CD4-positive, alpha-beta memory T cell (primary cell): ENCODE measurements around the gene MT1B. TPM values are rescaled to one million over a fixed set of nuclear protein-coding genes. Genes with fewer than 3 reads are reported as not detected.

Experiments used
- CTCF ChIA-PET: fragments of 350-600 bp; sonication (Branson Sonifier 250); formaldehyde crosslinking; loops from one replicate; lab custom pipeline; 2021; ENCODE audit warnings: inconsistent platforms; ENCODE audit not compliant: partially characterized antibody; lab: Charles Lee
- POLR2A ChIA-PET: fragments of 350-600 bp; sonication (Branson Sonifier 250); formaldehyde crosslinking; loops from one replicate; lab custom pipeline; 2021; ENCODE audit not compliant: partially characterized antibody; lab: Charles Lee
- DNase-seq, 5 donors: peaks; one replicate each; pipeline versions ENCODE4 v3.0.0 to v3.0.0-alpha.2; 2020 to 2022; ENCODE audit warnings: mixed read lengths in 1 of 5
- H3K27ac ChIP-seq: one replicate; pipeline ENCODE4 v1.7.0; 2013; ENCODE audit warnings: low read depth, low read length
- H3K27me3 ChIP-seq: 2 replicates; pipeline ENCODE4 v1.7.0; 2013; ENCODE audit warnings: mild to moderate bottlenecking, low read length, moderate library complexity; ENCODE audit not compliant: insufficient read depth
- H3K36me3 ChIP-seq: 2 replicates; pipeline ENCODE4 v1.7.0; 2013; ENCODE audit warnings: mild to moderate bottlenecking, low read length, moderate library complexity; ENCODE audit not compliant: insufficient read depth
- H3K4me1 ChIP-seq: 2 replicates; pipeline ENCODE4 v1.7.0; 2013; ENCODE audit warnings: mild to moderate bottlenecking, low read length, moderate library complexity; ENCODE audit not compliant: insufficient read depth
- H3K4me3 ChIP-seq, 2 donors: one replicate each; pipeline ENCODE4 v1.7.0; 2013; ENCODE audit warnings: low read length in 2 of 2, mild to moderate bottlenecking in 1 of 2
- H3K9me3 ChIP-seq, 2 donors: one replicate each; pipeline ENCODE4 v1.7.0; 2013; ENCODE audit warnings: low read length in 2 of 2, control low read depth in 1 of 2; ENCODE audit not compliant: control insufficient read depth in 1 of 2
- H3K27ac Mint-ChIP-seq, 7 donors: one replicate each; pipeline ENCODE4 v1.8.0; 2020 to 2021; ENCODE audit warnings: mixed read lengths in 7 of 7, mild to moderate bottlenecking in 6 of 7, inconsistent platforms in 3 of 7, moderate library complexity in 3 of 7
- H3K27me3 Mint-ChIP-seq, 2 donors: one replicate each; pipeline ENCODE4 v1.8.0; 2020 to 2021; ENCODE audit warnings: mixed read lengths in 2 of 2
- H3K36me3 Mint-ChIP-seq, 2 donors: one replicate each; pipeline ENCODE4 v1.8.0; 2020 to 2021; ENCODE audit warnings: mixed read lengths in 2 of 2, inconsistent platforms in 1 of 2, mild to moderate bottlenecking in 1 of 2
- H3K4me1 Mint-ChIP-seq, 4 donors: one replicate each; pipeline ENCODE4 v1.8.0; 2020 to 2021; ENCODE audit warnings: mixed read lengths in 4 of 4, mild to moderate bottlenecking in 1 of 4
- H3K4me3 Mint-ChIP-seq, 8 donors: one replicate each; pipeline ENCODE4 v1.8.0; 2020 to 2021; ENCODE audit warnings: mixed read lengths in 8 of 8, mild to moderate bottlenecking in 7 of 8, moderate library complexity in 6 of 8, inconsistent platforms in 3 of 8
- H3K9me3 Mint-ChIP-seq, 8 donors: one replicate each; pipeline ENCODE4 v1.8.0; 2020 to 2021; ENCODE audit warnings: mixed read lengths in 8 of 8, mild to moderate bottlenecking in 5 of 8, inconsistent platforms in 3 of 8, moderate library complexity in 1 of 8
- intact Hi-C: fragments of 100-400 bp; cut with micrococcal nuclease; formaldehyde crosslinking; loops from one replicate; pipeline ENCODE4 v1.15.1; 2023
- polyA plus RNA-seq, 2 donors: library from polyadenylated mRNA; unstranded; fragments of 300-500 nt; fragmentation: Illumina TruSeq; gene quantifications; one replicate each; pipeline ENCODE4 v1.2.3, GENCODE V29; 2021
- total RNA-seq, 2 experiments: library from RNA; stranded (reverse); gene quantifications; one replicate each; pipeline ENCODE4 v1.2.3, GENCODE V29; 2021

The MT1B gene
- total and polyA plus RNA-seq, 4 experiments from 2014 or later, result not detected

DNA sequence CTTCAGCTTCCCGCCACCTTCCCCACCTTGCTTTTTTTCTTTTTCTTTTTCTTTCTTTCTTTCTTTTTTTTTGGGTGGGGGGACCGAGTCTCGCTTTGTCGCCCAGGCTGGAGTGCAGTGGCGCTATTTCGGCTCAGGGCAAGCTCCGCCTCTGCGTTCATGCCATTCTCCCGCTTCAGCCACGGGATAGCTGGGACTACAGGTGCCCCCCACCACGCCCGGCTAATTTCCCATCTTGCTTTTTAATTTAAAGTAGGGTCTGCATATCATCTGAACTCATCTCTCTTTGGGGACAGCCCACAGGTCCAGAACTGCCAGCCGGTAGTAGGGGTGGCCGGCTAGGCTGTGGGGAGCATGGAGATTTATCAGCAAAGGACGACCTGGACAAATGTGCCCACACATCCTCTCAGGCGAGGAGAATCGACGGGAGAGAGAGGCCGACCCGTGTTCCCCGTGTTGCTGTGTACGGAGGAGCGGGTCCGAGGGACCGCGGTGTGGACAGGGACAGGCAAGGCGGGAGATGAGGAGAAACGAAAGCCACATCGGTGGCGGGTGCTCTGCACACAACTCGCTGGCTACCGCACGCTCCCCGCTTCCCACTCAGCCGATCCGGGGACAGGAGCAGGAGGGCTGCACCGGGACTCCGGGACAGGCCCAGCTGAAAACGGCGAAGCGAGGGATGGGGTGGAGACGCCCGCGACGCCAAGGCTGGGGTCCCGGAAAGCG lies 16.8 kb upstream of the MT1B start:
- Mint-ChIP-seq H3K27me3 (peaks cover 63 to 80% of the 10 kb centered on the region in 2 donors), H3K4me1 (peaks cover 15 to 55% (median 25%) of the 10 kb centered on the region in 4 donors), H3K9me3 (no peaks in the 10 kb centered on the region), H3K27ac (peak overlapping the region in 1 of 7 donors; percentile 22), H3K4me3 (peak overlapping the region; percentile 43 to 81 (median 68)), H3K36me3 (no peaks in the 10 kb centered on the region)
- ChIA-PET CTCF (interaction anchor here (1.0 kb wide), 1 partner anchor 11 kb away, joined by 3 read pairs; no protein-coding TSS in a partner anchor), POLR2A (interaction anchor here (0.6 to 1.3 kb wide), 2 partner anchors 9 to 23 kb away, joined by 3 to 4 read pairs; partner anchors contain the start of gene MT1F)
- peaks cover 27% of the 10 kb centered on the region for H3K4me1 ChIP-seq
- no peak overlapping the region for H3K27ac ChIP-seq
- H3K27me3 ChIP-seq, result peaks cover 57% of the 10 kb centered on the region
- DNase-seq, result no peak
- intact Hi-C loops, result no loop called here
- no peaks in the 10 kb centered on the region for H3K36me3 ChIP-seq
- no peak overlapping the region for H3K4me3 ChIP-seq
- H3K9me3 ChIP-seq, result no peaks in the 10 kb centered on the region

DNA sequence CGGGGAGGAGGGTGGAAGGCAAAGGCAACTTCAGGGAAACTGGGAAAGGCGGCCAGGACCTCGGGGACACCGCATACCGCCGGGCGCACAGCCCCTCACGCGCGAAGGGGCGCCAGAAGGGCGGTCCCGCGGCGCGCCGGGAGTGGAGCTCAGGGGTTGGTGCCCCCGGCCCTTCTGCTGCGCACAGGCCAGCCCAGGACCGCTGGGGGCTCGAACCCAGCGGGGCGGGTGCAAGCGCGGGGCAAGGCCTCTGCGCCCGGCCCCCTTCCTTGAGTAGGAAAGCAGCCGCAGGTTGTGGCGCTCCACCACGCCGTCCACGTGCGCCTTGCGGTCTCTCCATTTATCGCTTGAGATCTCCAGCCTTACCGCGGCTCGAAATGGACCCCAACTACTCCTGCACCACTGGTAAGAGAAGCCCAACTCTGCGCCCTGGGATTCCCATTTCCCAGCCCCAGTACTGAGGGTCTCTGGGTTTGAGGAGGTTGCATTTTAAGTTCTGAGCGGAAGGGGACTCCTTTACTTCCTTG lies 16.2 kb upstream of the MT1B start:
- Histone ChIP-seq H3K4me1 (peaks cover 27% of the 10 kb centered on the region), H3K9me3 (no peaks in the 10 kb centered on the region), H3K27ac (no peak overlapping the region), H3K27me3 (peaks cover 57% of the 10 kb centered on the region), H3K4me3 (no peak overlapping the region), H3K36me3 (no peaks in the 10 kb centered on the region)
- H3K36me3 Mint-ChIP-seq, result no peaks in the 10 kb centered on the region
- POLR2A ChIA-PET, result no interaction called here
- peak overlapping the region in 6 of 8 donors; percentile 39 to 77 (median 56) for H3K4me3 Mint-ChIP-seq
- no peaks in the 10 kb centered on the region for H3K9me3 Mint-ChIP-seq
- H3K4me1 Mint-ChIP-seq, result peaks cover 15 to 55% (median 25%) of the 10 kb centered on the region in 4 donors
- DNase-seq, result no peak
- peaks cover 67 to 79% of the 10 kb centered on the region in 2 donors for H3K27me3 Mint-ChIP-seq
- intact Hi-C loops, result no loop called here
- CTCF ChIA-PET, result no interaction called here
- H3K27ac Mint-ChIP-seq, result no peak overlapping the region

DNA sequence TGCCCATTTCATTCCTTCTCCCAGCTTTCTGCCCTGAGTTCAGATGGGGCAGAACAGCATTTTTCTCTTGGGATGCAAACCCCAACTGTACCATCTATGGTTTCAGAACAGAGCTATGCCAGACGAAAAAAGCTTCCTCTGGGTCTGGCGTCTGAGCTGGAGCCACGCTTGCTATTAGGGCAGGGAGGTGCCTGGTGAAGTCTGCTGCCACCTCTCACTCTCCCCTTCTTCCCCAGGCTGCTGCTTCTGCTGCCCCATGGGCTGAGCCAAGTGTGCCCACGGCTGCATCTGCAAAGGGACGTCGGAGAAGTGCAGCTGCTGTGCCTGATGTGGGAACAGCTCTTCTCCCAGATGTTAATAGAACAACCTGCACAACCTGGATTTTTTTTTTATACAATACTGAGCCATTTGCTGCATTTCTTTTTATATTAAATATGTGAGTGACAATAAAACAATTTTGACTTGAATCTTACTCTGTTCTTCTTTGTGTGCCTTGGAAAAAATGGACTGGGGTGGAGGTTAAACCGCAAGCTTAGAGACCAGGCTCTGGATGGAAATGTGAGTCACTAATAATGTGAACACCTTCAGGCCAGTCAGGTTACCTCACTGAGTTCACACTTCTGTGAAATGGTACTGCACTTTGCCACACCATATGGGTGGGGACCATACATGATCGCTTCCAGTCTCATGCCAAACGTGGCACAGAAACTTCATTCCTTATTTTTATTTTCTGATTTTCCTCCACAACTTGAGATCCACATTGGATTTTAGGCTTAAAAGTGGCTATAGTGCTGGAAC lies 14.9 kb upstream of the MT1B start:
- POLR2A ChIA-PET, result interaction anchor here (1.2 kb wide), 1 partner anchor 12 kb away, joined by 4 read pairs; the partner anchor contains the start of gene MT1E

DNA sequence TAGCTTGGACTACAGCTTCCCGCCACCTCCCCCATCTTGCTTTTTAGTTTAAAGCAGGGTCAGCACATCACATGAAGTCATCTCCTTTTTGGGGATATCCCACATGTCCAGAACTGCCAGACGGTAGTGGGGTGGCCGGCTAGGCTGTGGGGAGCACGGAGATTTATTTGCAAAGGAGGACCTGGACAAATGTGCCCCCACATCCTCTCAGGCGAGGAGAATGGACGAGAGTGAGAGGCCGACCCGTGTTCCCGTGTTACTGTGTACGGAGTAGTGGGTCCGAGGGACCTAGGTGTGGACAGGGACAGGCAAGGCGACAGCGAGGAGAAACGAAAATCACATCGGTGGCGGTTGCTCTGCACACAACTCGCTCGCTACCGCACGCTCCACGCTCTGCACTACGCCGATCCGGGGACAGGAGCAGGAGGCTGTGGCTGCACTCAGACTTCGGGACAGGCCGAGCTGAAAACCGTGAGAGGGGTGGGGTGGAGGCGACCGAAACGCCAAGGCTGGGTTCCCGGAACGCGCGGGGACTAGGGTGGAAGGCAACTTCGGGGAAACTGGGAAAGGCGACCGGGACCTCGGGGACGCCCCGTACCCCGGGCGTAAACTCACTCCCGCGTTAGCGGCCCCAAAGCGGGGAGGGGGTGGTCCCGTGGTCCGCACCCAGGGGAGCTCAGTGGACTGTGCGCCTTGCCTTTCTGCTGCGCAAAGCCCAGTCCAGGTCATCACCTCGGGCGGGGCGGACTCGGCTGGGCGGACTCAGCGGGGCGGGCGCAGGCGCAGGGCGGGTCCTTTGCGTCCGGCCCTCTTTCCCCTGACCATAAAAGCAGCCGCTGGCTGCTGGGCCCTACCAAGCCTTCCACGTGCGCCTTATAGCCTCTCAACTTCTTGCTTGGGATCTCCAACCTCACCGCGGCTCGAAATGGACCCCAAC lies 13.6 kb upstream of the MT1B start, which contains the start of gene MT1A:
TSS of gene MT1A (plus strand) at position 853 of the 937 bp plus-strand sequence. CDS start at position 926, 73 bp downstream.
- H3K27ac Mint-ChIP-seq, result no peak within 1 kb of the TSS
- H3K9me3 Mint-ChIP-seq, result no peaks in the 10 kb centered on the region
- no peak for DNase-seq
- peaks cover 38% of the 10 kb centered on the region for H3K27me3 ChIP-seq
- H3K9me3 ChIP-seq, result no peaks in the 10 kb centered on the region
- no peak within 1 kb of the TSS for H3K4me3 ChIP-seq
- H3K36me3 Mint-ChIP-seq, result no peaks in the 10 kb centered on the region
- POLR2A ChIA-PET, result interaction anchor here (1.4 to 1.6 kb wide), 2 partner anchors 13 to 14 kb away, joined by 3 to 4 read pairs; partner anchors contain the start of gene MT1E
- peaks cover 19 to 52% (median 24%) of the 10 kb centered on the region in 4 donors for H3K4me1 Mint-ChIP-seq
- peak within 1 kb of the TSS in 7 of 8 donors; percentile 39 to 61 (median 53) for H3K4me3 Mint-ChIP-seq
- no peak within 1 kb of the TSS for H3K27ac ChIP-seq
- peaks cover 54 to 64% of the 10 kb centered on the region in 2 donors for H3K27me3 Mint-ChIP-seq
- no peaks in the 10 kb centered on the region for H3K36me3 ChIP-seq
- H3K4me1 ChIP-seq, result peaks cover 21% of the 10 kb centered on the region
- CTCF ChIA-PET, result no interaction called here
- intact Hi-C loops, result no loop called here

More for the DNA sequence above, 14.9 kb upstream of the MT1B start:
- Mint-ChIP-seq H3K9me3 (no peaks in the 10 kb centered on the region), H3K4me3 (peak overlapping the region in 3 of 8 donors; percentile 10 to 17 (median 15)), H3K27me3 (peaks cover 55 to 72% of the 10 kb centered on the region in 2 donors), H3K4me1 (peaks cover 14 to 52% (median 23%) of the 10 kb centered on the region in 4 donors), H3K36me3 (no peaks in the 10 kb centered on the region), H3K27ac (no peak overlapping the region)
- DNase-seq, result no peak
- intact Hi-C loops, result no loop called here
- Histone ChIP-seq H3K4me1 (peaks cover 26% of the 10 kb centered on the region), H3K36me3 (no peaks in the 10 kb centered on the region), H3K9me3 (no peaks in the 10 kb centered on the region), H3K27me3 (peaks cover 49% of the 10 kb centered on the region), H3K4me3 (no peak overlapping the region), H3K27ac (no peak overlapping the region)
- CTCF ChIA-PET, result no interaction called here

DNA sequence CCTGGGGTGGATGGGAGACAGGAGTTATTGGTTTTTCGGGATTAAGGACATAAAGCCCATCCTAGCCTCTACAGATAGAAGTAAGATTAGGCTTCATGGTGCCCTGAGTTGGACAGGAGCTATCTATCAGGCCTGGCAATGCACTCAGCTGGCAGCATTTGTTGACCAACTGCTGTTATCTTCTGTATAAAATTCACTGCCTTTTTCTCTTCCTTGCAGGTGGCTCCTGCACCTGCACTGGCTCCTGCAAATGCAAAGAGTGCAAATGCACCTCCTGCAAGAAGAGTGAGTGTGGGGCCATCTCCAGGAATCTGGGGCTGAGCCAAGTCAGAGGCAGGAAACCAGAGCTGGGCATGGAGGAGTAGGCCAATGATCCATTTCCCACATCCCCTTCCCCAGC lies 12.6 kb upstream of the MT1B start:
- H3K27me3 ChIP-seq, result peaks cover 35% of the 10 kb centered on the region
- Mint-ChIP-seq H3K4me3 (no peak overlapping the region), H3K27ac (no peak overlapping the region), H3K4me1 (peaks cover 26 to 56% (median 31%) of the 10 kb centered on the region in 4 donors), H3K36me3 (no peaks in the 10 kb centered on the region), H3K9me3 (no peaks in the 10 kb centered on the region), H3K27me3 (peaks cover 45 to 55% of the 10 kb centered on the region in 2 donors)
- no peak overlapping the region for H3K4me3 ChIP-seq
- no peak overlapping the region for H3K27ac ChIP-seq
- intact Hi-C loops, result no loop called here
- peaks cover 28% of the 10 kb centered on the region for H3K4me1 ChIP-seq
- POLR2A ChIA-PET, result interaction anchor here (1.4 kb wide), 1 partner anchor 14 kb away, joined by 4 read pairs; the partner anchor contains the start of gene MT1E
- no peaks in the 10 kb centered on the region for H3K36me3 ChIP-seq
- DNase-seq, result no peak
- no peaks in the 10 kb centered on the region for H3K9me3 ChIP-seq
- CTCF ChIA-PET, result no interaction called here

DNA sequence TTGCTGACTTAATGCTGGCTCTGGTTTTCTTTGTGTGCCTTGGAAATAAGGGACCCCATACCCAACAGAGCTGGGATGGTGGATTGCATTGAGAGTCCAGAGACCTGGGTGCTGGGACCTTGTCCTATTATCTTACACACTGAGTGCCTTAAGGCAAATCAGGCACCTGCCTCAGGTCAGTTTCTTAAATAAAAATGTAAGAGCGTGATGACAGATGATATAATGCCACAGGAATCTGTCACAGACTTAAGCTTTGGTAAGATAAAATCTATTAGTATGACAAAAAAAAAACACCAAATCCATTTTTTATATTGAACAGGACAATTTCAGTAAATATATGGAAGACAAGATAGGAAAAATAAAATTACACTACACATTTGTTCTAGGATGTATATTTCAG lies 11.6 kb upstream of the MT1B start:
- Mint-ChIP-seq H3K4me1 (peaks cover 26 to 49% (median 30%) of the 10 kb centered on the region in 4 donors), H3K27ac (no peak overlapping the region), H3K4me3 (no peak overlapping the region), H3K36me3 (no peaks in the 10 kb centered on the region), H3K27me3 (peaks cover 37 to 47% of the 10 kb centered on the region in 2 donors), H3K9me3 (no peaks in the 10 kb centered on the region)
- ChIA-PET POLR2A (no interaction called here), CTCF (interaction anchor here (5.1 kb wide), 1 partner anchor 62 kb away, joined by 48 read pairs; no protein-coding TSS in a partner anchor)
- intact Hi-C loops, result no loop called here
- DNase-seq, result no peak
- Histone ChIP-seq H3K9me3 (no peaks in the 10 kb centered on the region), H3K4me1 (peaks cover 28% of the 10 kb centered on the region), H3K27me3 (peaks cover 25% of the 10 kb centered on the region), H3K4me3 (no peak overlapping the region), H3K27ac (no peak overlapping the region), H3K36me3 (no peaks in the 10 kb centered on the region)
